SK-N-MC (cell line): ENCODE measurements around the gene C9orf78.

Source experiments
- DNase-seq: peaks from one replicate; pipeline ENCODE4 v3.0.0-alpha.2; 2011; ENCODE audit warnings: low read depth, low spot score
- H3K27ac ChIP-seq: fragments of 200-600 bp; sonication (generic); 2 replicates; pipeline ENCODE4 v1.5.1; 2016; ENCODE audit warnings: mixed run types
- H3K36me3 ChIP-seq: fragments of 200-600 bp; sonication (generic); 2 replicates; pipeline ENCODE4 v1.6.1; 2017; ENCODE audit warnings: antibody characterized with exemption, low read length, mixed read lengths; ENCODE audit not compliant: insufficient read depth
- H3K4me3 ChIP-seq: fragments of 200-600 bp; sonication (generic); 2 replicates; pipeline ENCODE4 v1.5.1; 2016
- H3K9ac ChIP-seq: fragments of 200-600 bp; sonication (generic); 2 replicates; pipeline ENCODE4 v1.8.0; 2017; ENCODE audit warnings: mixed run types, mixed read lengths; ENCODE audit not compliant: insufficient read length
- H3K9me3 ChIP-seq: fragments of 200-600 bp; sonication (generic); 2 replicates; pipeline ENCODE4 v1.6.1; 2017; ENCODE audit warnings: low read depth, mild to moderate bottlenecking, antibody characterized with exemption, low read length, moderate library complexity, mixed read lengths
- EZH2 ChIP-seq: fragments of 200-600 bp; sonication (generic); IDR thresholded peaks from one replicate; pipeline ENCODE4 v1.6.1; 2017; ENCODE audit warnings: antibody characterized with exemption
- FOXP2 ChIP-seq: optimal IDR thresholded peaks from 2 replicates; pipeline ENCODE3; 2011; ENCODE audit warnings: mild to moderate bottlenecking, moderate library complexity; ENCODE audit not compliant: insufficient read depth; ENCODE audit errors: extremely low read length, control extremely low read depth
- POLR2AphosphoS5 ChIP-seq: IDR thresholded peaks from 2 replicates; pipeline ENCODE4 v1.6.1; 2012; ENCODE audit warnings: mild to moderate bottlenecking, low read depth, low read length, borderline replicate concordance

C9orf78 gene, protein sequence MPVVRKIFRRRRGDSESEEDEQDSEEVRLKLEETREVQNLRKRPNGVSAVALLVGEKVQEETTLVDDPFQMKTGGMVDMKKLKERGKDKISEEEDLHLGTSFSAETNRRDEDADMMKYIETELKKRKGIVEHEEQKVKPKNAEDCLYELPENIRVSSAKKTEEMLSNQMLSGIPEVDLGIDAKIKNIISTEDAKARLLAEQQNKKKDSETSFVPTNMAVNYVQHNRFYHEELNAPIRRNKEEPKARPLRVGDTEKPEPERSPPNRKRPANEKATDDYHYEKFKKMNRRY

DNA sequence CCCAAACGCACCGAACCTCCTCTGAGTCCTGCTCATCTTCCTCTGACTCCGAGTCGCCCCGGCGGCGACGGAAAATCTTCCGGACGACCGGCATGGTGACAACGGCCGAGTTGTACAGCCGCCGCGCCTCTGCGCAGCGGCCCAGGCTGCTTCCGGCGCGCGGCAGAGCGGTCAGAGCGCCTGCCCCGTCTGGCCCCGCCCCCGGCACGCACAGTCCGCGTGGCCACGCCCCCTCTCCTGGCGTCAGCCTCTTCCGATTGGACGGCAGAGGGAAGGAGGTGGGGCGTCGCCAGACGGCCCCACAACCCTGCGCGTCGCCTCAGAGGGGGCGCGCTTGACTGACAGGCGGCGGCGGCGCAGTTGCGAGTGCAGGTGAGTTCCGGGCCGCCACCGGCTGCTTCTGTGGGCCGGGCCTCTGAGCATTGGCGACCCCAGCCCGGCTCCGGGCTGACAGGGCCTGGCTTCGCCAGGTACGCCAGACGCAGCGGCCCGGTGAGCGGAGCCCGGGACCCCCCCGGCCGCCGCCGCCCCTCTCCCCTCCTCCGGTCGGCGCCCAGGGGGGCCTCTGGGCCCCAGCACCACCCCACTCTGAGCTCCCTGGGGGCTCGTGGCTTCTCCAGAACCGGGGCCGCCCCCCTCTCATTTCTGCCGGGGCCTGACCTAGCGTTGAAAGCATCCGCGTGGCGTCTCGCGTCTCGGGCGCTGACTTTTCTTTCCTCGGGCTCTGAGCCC is at the start of gene C9orf78, which contains the start of gene USP20:
Gene C9orf78, minus strand, starts transcription at position 148 of the 732 bp plus-strand sequence. Its CDS starts 54 bp downstream, at position 94.
Gene USP20, plus strand, starts transcription at position 331 of the 732 bp plus-strand sequence. CDS start 17,098 bp downstream, outside the sequence.
- H3K9ac ChIP-seq: peak within 1 kb of the TSS; percentile 77
- no peaks in the 10 kb centered on the region for H3K9me3 ChIP-seq
- peak; percentile 83 for TF ChIP-seq POLR2AphosphoS5
- TF ChIP-seq FOXP2: no peak
- DNase-seq: peak; percentile 18
- H3K4me3 ChIP-seq: peak within 1 kb of the TSS; percentile 80
- H3K27ac ChIP-seq: no peak within 1 kb of the TSS
- H3K36me3 ChIP-seq: peaks cover 28% of the 10 kb centered on the region

DNA sequence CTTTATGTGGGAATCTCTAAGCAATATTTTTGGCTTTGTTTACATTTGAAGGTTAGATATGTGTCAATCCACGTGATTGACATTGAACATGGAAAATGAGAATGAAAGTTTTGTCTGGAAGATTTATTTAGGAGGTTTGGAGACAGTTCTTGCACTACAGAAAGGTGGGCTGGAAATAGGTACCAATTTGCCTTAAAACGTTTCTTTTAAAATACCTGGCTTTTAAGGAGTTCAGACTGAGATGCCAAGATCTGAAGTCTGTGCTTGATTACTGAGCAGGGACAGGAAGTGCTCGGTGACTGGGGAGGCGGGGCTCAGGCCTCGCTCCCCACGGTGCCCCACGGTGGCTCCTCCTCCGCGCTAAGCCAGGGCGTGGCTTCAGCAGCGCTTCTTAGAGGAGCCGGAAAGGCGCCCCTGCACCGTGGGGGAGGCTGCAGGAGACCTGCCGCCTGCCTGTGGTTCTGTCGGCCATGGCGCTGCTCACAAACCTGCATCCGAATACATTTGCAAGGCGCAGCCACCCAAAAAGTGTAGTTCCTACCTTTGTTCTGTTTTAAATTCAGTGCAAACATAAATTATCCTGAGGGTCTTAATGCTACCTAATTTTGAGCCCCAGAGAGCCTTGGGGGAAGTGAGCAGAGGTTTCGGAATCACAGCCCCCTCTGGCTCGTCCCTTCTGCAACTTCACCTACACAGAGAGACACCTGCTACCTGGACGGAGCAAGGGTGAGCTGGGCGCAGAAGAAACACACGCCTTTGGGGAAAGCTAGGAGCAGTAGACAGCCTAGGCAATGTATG is 49.3 kb upstream of the C9orf78 start:
- H3K9ac ChIP-seq: peak overlapping the region; percentile 28
- H3K4me3 ChIP-seq: peak overlapping the region; percentile 63
- peak overlapping the region; percentile 81 for H3K27ac ChIP-seq
- no peaks in the 10 kb centered on the region for H3K9me3 ChIP-seq
- TF ChIP-seq FOXP2 (peak; percentile 14), EZH2 (no peak), POLR2AphosphoS5 (peak; percentile 52; the same call in 1 of the 2 replicates)
- peaks cover 14% of the 10 kb centered on the region for H3K36me3 ChIP-seq
- DNase-seq: peak; percentile 70

DNA sequence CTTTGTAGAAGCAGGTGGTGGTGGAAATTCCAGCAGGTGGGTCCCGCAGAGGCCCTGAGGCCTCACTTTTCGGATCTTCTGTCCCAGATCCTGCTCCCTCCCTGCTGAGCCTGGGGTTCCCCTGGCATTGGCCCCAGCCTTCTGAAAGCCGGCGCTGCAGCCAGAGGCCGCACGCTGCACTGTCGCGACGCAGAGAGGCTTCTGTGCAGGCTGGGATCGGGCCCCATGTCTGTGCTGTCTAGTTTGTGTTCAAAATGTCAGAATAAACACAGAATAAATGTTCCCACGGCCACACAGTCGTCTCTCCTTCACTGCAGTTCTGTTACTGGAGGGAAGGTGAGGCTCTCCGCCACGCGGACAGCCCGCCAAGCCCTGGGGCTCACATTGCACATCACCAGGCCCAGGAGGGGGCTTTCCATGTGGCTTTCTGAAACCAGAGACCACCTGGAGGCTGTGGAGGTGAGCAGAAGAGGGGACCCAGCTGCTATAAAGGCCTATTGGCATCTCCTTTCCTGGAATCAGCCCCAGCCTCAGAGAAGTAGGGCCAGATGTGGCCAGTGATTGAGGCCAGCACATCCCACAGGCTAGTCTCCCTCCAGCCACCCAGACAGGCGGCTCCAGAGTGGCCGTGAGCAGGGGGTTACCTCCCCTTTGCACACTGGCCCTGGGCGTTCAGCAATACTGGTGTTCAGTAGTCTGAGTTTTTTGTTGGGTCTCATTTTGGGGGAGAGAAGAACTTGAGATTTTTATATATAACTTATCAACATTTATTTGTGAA is 46.7 kb upstream of the C9orf78 start:
- Histone ChIP-seq H3K27ac (peak overlapping the region; percentile 59; the same call in 1 of the 2 replicates), H3K4me3 (no peak overlapping the region), H3K9me3 (no peaks in the 10 kb centered on the region), H3K9ac (no peak overlapping the region), H3K36me3 (no peaks in the 10 kb centered on the region; the same call in 1 of the 2 replicates)
- TF ChIP-seq POLR2AphosphoS5 (no peak), FOXP2 (no peak), EZH2 (no peak)
- no peak for DNase-seq

DNA sequence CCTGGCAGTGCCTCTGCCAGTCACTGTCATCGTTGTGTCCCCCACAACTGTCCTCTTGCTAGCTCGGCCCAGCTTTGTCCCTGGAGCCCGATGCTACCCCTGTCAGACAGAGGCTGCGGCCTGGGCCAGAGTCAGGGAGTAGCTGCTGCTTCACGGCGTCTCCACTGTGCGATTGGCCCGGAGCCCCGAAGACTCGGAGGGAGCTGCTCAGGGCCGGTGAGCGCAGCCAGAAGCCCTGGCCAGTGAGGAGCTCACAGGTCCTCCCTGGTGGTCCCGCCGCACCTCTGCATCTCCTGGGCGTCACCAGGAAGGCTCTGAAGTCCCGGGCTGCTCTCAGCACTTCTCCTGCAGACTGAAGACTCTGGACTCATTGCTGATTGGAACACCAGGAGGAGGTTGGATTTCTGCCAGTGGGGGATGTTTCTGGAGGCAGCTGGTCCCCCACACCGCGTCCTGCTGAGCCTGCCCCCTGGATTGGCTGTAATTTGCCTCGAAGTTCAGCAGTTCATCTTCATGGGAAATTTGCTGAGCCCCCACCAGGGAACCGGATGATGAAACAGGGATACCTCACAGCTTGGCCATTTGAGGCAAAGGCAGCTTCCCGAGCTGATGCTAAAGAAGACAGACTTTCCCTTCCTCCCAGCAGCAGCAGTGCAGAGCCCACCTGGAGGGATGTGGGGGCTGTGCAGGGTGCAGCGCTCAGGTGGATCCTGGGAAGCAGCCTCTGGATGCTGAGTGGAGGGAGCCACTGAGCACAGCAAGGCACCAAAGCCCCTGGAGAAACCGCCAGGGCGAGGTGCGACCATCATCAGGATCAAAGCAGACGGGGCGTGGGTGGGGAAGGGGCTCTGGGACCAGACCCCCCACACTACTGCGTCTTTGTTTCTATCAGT is 45.8 kb upstream of the C9orf78 start:
- Histone ChIP-seq H3K27ac (peak overlapping the region; percentile 59; the same call in 1 of the 2 replicates), H3K9me3 (no peaks in the 10 kb centered on the region), H3K36me3 (no peaks in the 10 kb centered on the region; the same call in 1 of the 2 replicates), H3K4me3 (no peak overlapping the region), H3K9ac (no peak overlapping the region)
- DNase-seq: no peak
- no peak for TF ChIP-seq EZH2
- TF ChIP-seq POLR2AphosphoS5: no peak; the same call in 1 of the 2 replicates
- TF ChIP-seq FOXP2: no peak

DNA sequence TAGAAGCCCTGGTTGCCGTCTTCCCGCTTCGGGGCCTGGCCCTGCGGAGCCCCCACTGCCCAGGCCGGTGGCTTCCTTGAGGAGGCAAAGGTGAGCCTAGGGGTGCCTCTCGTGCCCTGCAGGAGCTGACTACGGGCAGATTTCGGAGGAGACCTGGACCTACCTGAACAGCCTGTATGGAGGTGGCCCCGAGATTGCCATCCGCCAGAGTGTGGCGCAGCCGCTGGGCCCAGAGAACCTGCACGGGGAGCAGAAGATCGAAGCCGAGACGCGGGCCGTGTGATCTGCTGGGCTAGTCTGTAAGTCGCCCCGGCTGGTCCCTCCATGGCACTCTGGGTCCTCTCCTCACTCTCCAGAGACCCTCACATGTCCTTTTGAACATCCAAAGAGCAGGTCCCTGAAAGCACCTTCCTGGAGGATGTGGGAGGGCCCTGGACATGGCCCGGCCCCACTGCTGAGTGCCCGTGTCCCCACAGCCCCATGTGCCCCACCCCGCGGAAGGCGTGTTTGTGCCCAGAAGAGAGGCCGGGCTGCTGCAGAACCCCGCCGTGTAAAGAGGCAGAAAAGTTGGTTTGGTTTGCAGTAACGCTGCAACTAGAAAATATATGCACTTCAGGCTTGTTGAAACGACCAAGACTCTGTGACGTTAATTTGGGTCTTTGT is 45.0 kb upstream of the C9orf78 start:
- TF ChIP-seq FOXP2 (no peak), EZH2 (no peak), POLR2AphosphoS5 (no peak)
- Histone ChIP-seq H3K27ac (0 out of 2 replicates have a peak overlapping the region, but pooled peaks have one; percentile 28), H3K9me3 (no peaks in the 10 kb centered on the region), H3K4me3 (no peak overlapping the region), H3K36me3 (peaks cover 3% of the 10 kb centered on the region; the same call in 1 of the 2 replicates), H3K9ac (no peak overlapping the region)
- no peak for DNase-seq

DNA sequence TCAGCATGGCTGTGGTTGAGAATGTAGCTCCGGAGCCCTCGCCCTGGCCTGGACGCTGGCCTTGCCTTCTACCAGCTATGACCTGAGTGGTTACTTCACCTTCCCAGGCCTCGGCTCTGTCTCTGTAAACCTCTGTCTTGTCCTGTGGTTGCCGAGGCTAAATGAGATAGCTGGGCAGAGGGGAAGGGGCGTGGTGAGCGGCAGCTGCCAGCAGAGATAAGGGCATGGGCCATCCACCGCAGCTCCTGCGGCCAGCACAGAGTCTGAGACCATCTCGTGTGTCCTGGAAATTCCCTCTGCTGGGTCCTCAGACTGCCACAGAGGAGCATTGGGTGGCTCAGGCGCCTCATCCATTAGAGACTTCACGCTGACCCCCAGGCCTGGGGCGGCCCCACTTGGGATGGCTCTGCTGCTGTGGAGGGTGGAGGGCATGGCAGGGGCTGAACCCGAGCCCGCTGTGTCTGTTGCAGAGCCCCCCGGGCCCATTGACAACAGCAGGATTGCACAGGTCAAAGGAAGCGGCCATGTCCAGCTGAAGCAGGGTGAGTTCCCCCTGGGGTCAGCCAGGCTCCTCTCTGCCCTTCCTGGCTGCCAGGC is 44.1 kb upstream of the C9orf78 start:
- no peak overlapping the region for H3K4me3 ChIP-seq
- no peaks in the 10 kb centered on the region for H3K9me3 ChIP-seq
- no peak for DNase-seq
- peaks cover 6% of the 10 kb centered on the region; the same call in 1 of the 2 replicates for H3K36me3 ChIP-seq
- TF ChIP-seq EZH2 (no peak), POLR2AphosphoS5 (no peak), FOXP2 (no peak)
- no peak overlapping the region for H3K9ac ChIP-seq
- H3K27ac ChIP-seq: no peak overlapping the region
